H1 (cell line): Measurements from ENCODE around the gene MID1. TPM values are rescaled to one million over a fixed set of nuclear protein-coding genes. Genes with fewer than 3 reads are reported as not detected.

Experiments used
- CTCF ChIA-PET: fragments of 300-600 bp; sonication (Branson Sonifier 250); formaldehyde crosslinking; loops from one replicate; lab custom pipeline; 2021; ENCODE audit not compliant: partially characterized antibody; lab: Charles Lee
- POLR2A ChIA-PET: fragments of 300-600 bp; sonication (Branson Sonifier 250); formaldehyde crosslinking; loops from one replicate; lab custom pipeline; 2021; ENCODE audit warnings: inconsistent platforms; ENCODE audit not compliant: partially characterized antibody; lab: Charles Lee
- DNase-seq, 2 experiments: peaks; one replicate each; pipeline versions ENCODE4 v3.0.0 to v3.0.0-alpha.2; 2010 to 2022; ENCODE audit warnings: low spot score in 2 of 2, low read depth in 1 of 2, mixed read lengths in 1 of 2
- FAIRE-seq: peaks from 2 replicates; lab custom pipeline; 2011; peaks lifted over from hg19 to GRCh38; lab: Jason Lieb, UNC
- H2AFZ ChIP-seq: 2 replicates; pipeline ENCODE4 v1.8.1; 2012; ENCODE audit warnings: low read length, inconsistent platforms
- H2AK5ac ChIP-seq: 2 replicates; pipeline ENCODE4 v1.6.1; 2013; ENCODE audit warnings: low read depth, low read length
- H2BK120ac ChIP-seq: replicated peaks from 2 replicates; pipeline ENCODE3; 2013; ENCODE audit warnings: low read depth, low read length, inconsistent platforms
- H2BK12ac ChIP-seq: 2 replicates; pipeline ENCODE4 v1.6.1; 2013; ENCODE audit warnings: low read depth, low read length
- H2BK15ac ChIP-seq: 2 replicates; pipeline ENCODE4 v1.6.1; 2013; ENCODE audit warnings: low read length
- H2BK20ac ChIP-seq: 2 replicates; pipeline ENCODE4 v1.6.1; 2013; ENCODE audit warnings: low read length
- H2BK5ac ChIP-seq: 2 replicates; pipeline ENCODE4 v1.6.1; 2013; ENCODE audit warnings: low read depth, low read length
- H3K14ac ChIP-seq: 2 replicates; pipeline ENCODE4 v1.6.1; 2013; ENCODE audit warnings: inconsistent platforms; ENCODE audit not compliant: insufficient read length
- H3K18ac ChIP-seq: 2 replicates; pipeline ENCODE4 v1.6.1; 2013; ENCODE audit warnings: low read length; ENCODE audit errors: extremely low read depth
- H3K23ac ChIP-seq: 2 replicates; pipeline ENCODE4 v1.6.1; 2013; ENCODE audit warnings: inconsistent platforms; ENCODE audit not compliant: insufficient read length
- H3K23me2 ChIP-seq: 2 replicates; pipeline ENCODE4 v1.6.1; 2013; ENCODE audit warnings: low read depth, low read length
- H3K27ac ChIP-seq: 2 replicates; pipeline ENCODE4 v1.6.1; 2011; ENCODE audit warnings: low read depth, low read length, inconsistent platforms
- H3K27me3 ChIP-seq, 4 experiments: replicated peaks in 1 of 4; 1 replicate in 1 of 4; 2 replicates in 3 of 4; pipeline versions ENCODE4 v1.6.1 to v1.8.1; 2011 to 2013; ENCODE audit warnings: low read length in 3 of 4, mild to moderate bottlenecking in 3 of 4, inconsistent platforms in 2 of 4, mixed read lengths in 2 of 4, moderate library complexity in 1 of 4; ENCODE audit not compliant: control insufficient read depth in 3 of 4, insufficient read depth in 3 of 4; ENCODE audit errors: extremely low read depth in 1 of 4
- H3K36me3 ChIP-seq, 4 experiments: 2 replicates each; pipeline versions ENCODE4 v1.6.1 to v1.8.1; 2011 to 2013; ENCODE audit warnings: mild to moderate bottlenecking in 4 of 4, low read length in 3 of 4, moderate library complexity in 2 of 4, control low read depth in 1 of 4, inconsistent platforms in 1 of 4; ENCODE audit not compliant: insufficient read depth in 4 of 4, control insufficient read depth in 2 of 4
- H3K4ac ChIP-seq: replicated peaks from 2 replicates; pipeline ENCODE3; 2013; ENCODE audit warnings: low read length, low read depth, mixed read lengths, inconsistent platforms; ENCODE audit not compliant: insufficient read length
- H3K4me1 ChIP-seq, 4 experiments: replicated peaks in 1 of 4; 1 replicate in 1 of 4; 2 replicates in 3 of 4; pipeline versions ENCODE4 v1.6.1 to v1.8.1; 2011 to 2013; ENCODE audit warnings: low read length in 3 of 4, inconsistent platforms in 2 of 4, mixed read lengths in 1 of 4; ENCODE audit not compliant: insufficient read depth in 4 of 4, control insufficient read depth in 3 of 4
- H3K4me2 ChIP-seq, 2 experiments: 2 replicates each; pipeline versions ENCODE4 v1.6.1 to v1.8.1; 2011 to 2013; ENCODE audit warnings: low read depth in 2 of 2, low read length in 2 of 2, control low read depth in 1 of 2, inconsistent platforms in 1 of 2, mild to moderate bottlenecking in 1 of 2; ENCODE audit not compliant: insufficient read depth in 1 of 2
- H3K4me3 ChIP-seq, 4 experiments: fragments of 200-600, 300-600 bp in 1 of 4; sonication (generic), shearing (Covaris generic), sonication (Bioruptor Twin) in 1 of 4; 2 replicates each; pipeline versions ENCODE4 v1.5.1 to v1.8.1; 2011 to 2016; ENCODE audit warnings: low read length in 4 of 4, low read depth in 3 of 4, control low read depth in 2 of 4, inconsistent platforms in 2 of 4, mild to moderate bottlenecking in 2 of 4, mixed read lengths in 1 of 4, moderate library complexity in 1 of 4; ENCODE audit not compliant: insufficient read depth in 2 of 4; ENCODE audit errors: extremely low read depth in 1 of 4
- H3K56ac ChIP-seq: replicated peaks from 2 replicates; pipeline ENCODE3; 2013; ENCODE audit warnings: low read depth, mild to moderate bottlenecking, mixed read lengths, low read length, inconsistent platforms; ENCODE audit not compliant: insufficient read length
- H3K79me1 ChIP-seq: 2 replicates; pipeline ENCODE4 v1.6.1; 2013; ENCODE audit warnings: low read depth, low read length, control low read depth
- H3K79me2 ChIP-seq, 2 experiments: 2 replicates each; pipeline versions ENCODE4 v1.6.1 to v1.8.1; 2012 to 2013; ENCODE audit warnings: low read length in 2 of 2, mild to moderate bottlenecking in 2 of 2, inconsistent platforms in 1 of 2; ENCODE audit not compliant: insufficient read depth in 2 of 2, control insufficient read depth in 1 of 2
- H3K9ac ChIP-seq, 4 experiments: replicated peaks in 1 of 4; 1 replicate in 1 of 4; 2 replicates in 3 of 4; pipeline versions ENCODE4 v1.6.1 to v1.8.1; 2011 to 2013; ENCODE audit warnings: low read depth in 3 of 4, low read length in 3 of 4, control low read depth in 2 of 4, mild to moderate bottlenecking in 2 of 4, moderate library complexity in 2 of 4, inconsistent platforms in 1 of 4; ENCODE audit errors: extremely low read depth in 1 of 4
- H3K9me3 ChIP-seq, 2 experiments: 2 replicates each; pipeline versions ENCODE4 v1.6.1 to v1.8.1; 2012 to 2013; ENCODE audit warnings: mild to moderate bottlenecking in 2 of 2, moderate library complexity in 2 of 2, control low read depth in 1 of 2, inconsistent platforms in 1 of 2, low read depth in 1 of 2, low read length in 1 of 2, mixed read lengths in 1 of 2; ENCODE audit not compliant: insufficient read depth in 2 of 2
- H4K20me1 ChIP-seq, 2 experiments: replicated peaks in 1 of 2; 2 replicates each; pipeline versions ENCODE3 to v1.8.1; 2011 to 2013; ENCODE audit warnings: inconsistent platforms in 2 of 2, low read length in 2 of 2, mild to moderate bottlenecking in 1 of 2; ENCODE audit not compliant: insufficient read depth in 2 of 2, control insufficient read depth in 1 of 2
- H4K5ac ChIP-seq: 2 replicates; pipeline ENCODE4 v1.6.1; 2013; ENCODE audit warnings: low read length, low read depth, mixed read lengths, inconsistent platforms; ENCODE audit not compliant: insufficient read length
- H4K8ac ChIP-seq: 2 replicates; pipeline ENCODE4 v1.8.0; 2013; ENCODE audit warnings: mild to moderate bottlenecking, moderate library complexity, low read length, inconsistent platforms; ENCODE audit not compliant: insufficient read depth; ENCODE audit errors: extremely low read depth
- H4K91ac ChIP-seq: replicated peaks from 2 replicates; pipeline ENCODE3; 2013; ENCODE audit warnings: low read length, mixed read lengths, inconsistent platforms; ENCODE audit not compliant: insufficient read length
- CBX5 ChIP-seq: fragments of 300-800, 300-1000 bp; sonication (generic); IDR thresholded peaks from 2 replicates; pipeline ENCODE4 v1.7.1; 2016; ENCODE audit warnings: antibody characterized with exemption, low read length, low read depth
- EGR1 ChIP-seq: IDR thresholded peaks from 2 replicates; pipeline ENCODE4 v1.6.1; 2011; ENCODE audit warnings: low read depth, low read length, borderline replicate concordance
- FOSL1 ChIP-seq: IDR thresholded peaks from 2 replicates; pipeline ENCODE4 v1.6.1; 2011; ENCODE audit warnings: mild to moderate bottlenecking, low read depth, low read length, moderate library complexity; ENCODE audit not compliant: insufficient read depth
- GABPA ChIP-seq: IDR thresholded peaks from 2 replicates; pipeline ENCODE4 v1.6.1; 2011; ENCODE audit warnings: mild to moderate bottlenecking, low read length, moderate library complexity, borderline replicate concordance; ENCODE audit not compliant: insufficient read depth
- GTF2F1 ChIP-seq: IDR thresholded peaks from 2 replicates; pipeline ENCODE4 v1.6.1; 2012; ENCODE audit warnings: low read depth, low read length, improper control_type of control experiment, borderline replicate concordance
- KDM1A ChIP-seq: fragments of 200-600, 300-600 bp; sonication (generic); IDR thresholded peaks from 2 replicates; pipeline ENCODE4 v1.7.1; 2016; ENCODE audit warnings: mild to moderate bottlenecking, low read length, borderline replicate concordance
- POLR2A ChIP-seq, 2 experiments: IDR thresholded peaks; 1 replicate in 1 of 2; 2 replicates in 1 of 2; pipeline ENCODE4 v1.6.1; 2011; ENCODE audit warnings: low read depth in 2 of 2, low read length in 2 of 2, mild to moderate bottlenecking in 2 of 2; ENCODE audit errors: control extremely low read depth in 1 of 2
- POLR2AphosphoS5 ChIP-seq: IDR thresholded peaks from 2 replicates; pipeline ENCODE4 v1.6.1; 2011; ENCODE audit warnings: low read depth, low read length
- RAD21 ChIP-seq, 2 experiments: IDR thresholded peaks in 1 of 2; conservative IDR thresholded peaks in 1 of 2; 2 replicates each; pipeline ENCODE4 v1.6.1; 2011; ENCODE audit warnings: low read depth in 2 of 2, low read length in 2 of 2, improper control_type of control experiment in 1 of 2, inconsistent platforms in 1 of 2, mild to moderate bottlenecking in 1 of 2, moderate library complexity in 1 of 2
- SRF ChIP-seq: IDR thresholded peaks from 2 replicates; pipeline ENCODE4 v1.6.1; 2011; ENCODE audit warnings: mild to moderate bottlenecking, low read depth, low read length, moderate library complexity
- SUZ12 ChIP-seq: fragments of 200-600 bp; sonication (generic); IDR thresholded peaks from 2 replicates; pipeline ENCODE4 v1.6.1; 2012; ENCODE audit warnings: mild to moderate bottlenecking, inconsistent platforms, low read length, moderate library complexity, mixed read lengths
- WGBS, 2 experiments: shearing (Covaris generic) in 1 of 2; methylation state at CpG; one replicate each; pipeline versions ENCODE4 v1.1.6 to v1.1.7; 2013 to 2015; ENCODE audit warnings: low lambda C conversion rate in 2 of 2, mixed read lengths in 2 of 2, inconsistent platforms in 1 of 2, low coverage in 1 of 2, missing lambda C conversion rate in 1 of 2; ENCODE audit not compliant: insufficient replicate concordance in 2 of 2, insufficient coverage in 1 of 2, insufficient read length in 1 of 2; ENCODE audit errors: extremely low coverage in 1 of 2, missing lambda C conversion rate in 1 of 2; 5-methylcytosine and 5-hydroxymethylcytosine counted together
- polyA plus RNA-seq, 7 experiments: library from polyadenylated mRNA; depleted of rRNA in 3 of 7; stranded (reverse) in 5 of 7; unstranded in 2 of 7; fragments of >200 nt in 5 of 7; fragments of 200-250 nt in 2 of 7; gene quantifications; 1 replicate in 5 of 7; 2 replicates in 1 of 7; 4 replicates in 1 of 7; pipeline versions ENCODE4 v1.2.1 to v1.2.3, GENCODE V29; 2011 to 2013; ENCODE audit warnings: missing spikeins in 2 of 7, mixed read lengths in 2 of 7
- total RNA-seq: library from RNA; stranded (reverse); fragmentation: NEBNext Ultra II Directional; extraction: Animal tissue kit (Norgen Biotek cat#: 25700); gene quantifications from 2 replicates; pipeline ENCODE4 v1.2.1, GENCODE V29; 2021
- TF ChIP-seq, protein P1 (sequence below), 3 experiments: IDR thresholded peaks; 1 replicate in 2 of 3; 2 replicates in 1 of 3; pipeline versions ENCODE4 v1.5.1 to v1.6.1; 2011; ENCODE audit warnings: low read length in 3 of 3, mild to moderate bottlenecking in 3 of 3, inconsistent platforms in 2 of 3, low read depth in 1 of 3, moderate library complexity in 1 of 3; ENCODE audit not compliant: insufficient read depth in 1 of 3; ENCODE audit errors: control extremely low read depth in 1 of 3

Gene MID1
- total and polyA plus RNA-seq, 2 of the 8 experiments (the other 6 are each of a cell fraction or from before 2014, with no cell fraction given) = 12.9 to 54.3 TPM

DNA sequence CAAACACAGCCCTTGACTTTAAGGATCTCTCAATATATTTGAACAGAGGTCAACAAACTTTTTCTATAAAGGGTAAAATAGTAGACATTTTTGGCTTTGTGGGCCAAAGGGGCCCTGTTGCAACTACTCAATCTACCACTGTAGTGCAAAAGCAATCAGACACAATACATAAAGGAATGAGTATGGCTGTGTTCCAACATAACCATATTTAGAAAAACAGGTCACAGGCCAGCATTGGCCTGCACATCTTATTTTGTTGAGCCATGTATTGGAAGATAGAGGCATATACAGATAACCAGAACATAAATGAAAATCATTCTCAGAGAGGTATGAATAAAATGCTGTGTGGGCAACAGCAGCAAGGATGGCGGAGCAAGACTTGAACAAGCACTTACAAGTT is 49.8 kb downstream of the MID1 start:
- H3K4ac ChIP-seq = no peak overlapping the region
- H4K8ac ChIP-seq = no peak overlapping the region
- no peak overlapping the region for H3K9ac ChIP-seq
- no peak overlapping the region for H2AK5ac ChIP-seq
- DNase-seq (no peak), FAIRE-seq (no peak)
- H3K4me1 ChIP-seq = no peaks in the 10 kb centered on the region
- H4K91ac ChIP-seq = no peak overlapping the region
- H3K9me3 ChIP-seq = peaks cover 0 to 2% of the 10 kb centered on the region in 2 experiments; a peak in 1 of 4 replicates
- no peak overlapping the region for H2BK120ac ChIP-seq
- H3K23ac ChIP-seq = no peak overlapping the region
- peaks cover 0 to 7% (median 4%) of the 10 kb centered on the region in 4 experiments; a peak in 3 of 8 replicates for H3K36me3 ChIP-seq
- H3K14ac ChIP-seq = no peak overlapping the region
- H2AFZ ChIP-seq = no peak overlapping the region
- H2BK20ac ChIP-seq = no peak overlapping the region
- no peak overlapping the region for H2BK12ac ChIP-seq
- H3K79me1 ChIP-seq = no peaks in the 10 kb centered on the region
- H2BK15ac ChIP-seq = no peak overlapping the region
- no peaks in the 10 kb centered on the region for H3K23me2 ChIP-seq
- H4K20me1 ChIP-seq = no peaks in the 10 kb centered on the region
- no peak overlapping the region for H3K27ac ChIP-seq
- no peak overlapping the region for H3K56ac ChIP-seq
- no peak overlapping the region for H3K4me2 ChIP-seq
- peaks cover 3 to 72% of the 10 kb centered on the region in 2 experiments; a peak in 3 of 4 replicates for H3K79me2 ChIP-seq
- 100% methylated on average over 1 of the region's 1 CpG; no CpG with 5 or more reads in 1 of the 2 experiments for WGBS, 2 experiments
- no peak overlapping the region for H2BK5ac ChIP-seq
- H3K18ac ChIP-seq = no peak overlapping the region
- ChIA-PET POLR2A (no interaction called here), CTCF (interaction anchor here (1.1 kb wide), 1 partner anchor 10 kb away, joined by 5 read pairs; no protein-coding TSS in a partner anchor)
- no peaks in the 10 kb centered on the region for H3K27me3 ChIP-seq
- H3K4me3 ChIP-seq = no peak overlapping the region
- no peak overlapping the region for H4K5ac ChIP-seq
- TF ChIP-seq KDM1A = no peak
- no peak for TF ChIP-seq FOSL1
- no peak for TF ChIP-seq EGR1
- TF ChIP-seq SUZ12 = no peak
- no peak for TF ChIP-seq GTF2F1
- TF ChIP-seq, protein P1, sequence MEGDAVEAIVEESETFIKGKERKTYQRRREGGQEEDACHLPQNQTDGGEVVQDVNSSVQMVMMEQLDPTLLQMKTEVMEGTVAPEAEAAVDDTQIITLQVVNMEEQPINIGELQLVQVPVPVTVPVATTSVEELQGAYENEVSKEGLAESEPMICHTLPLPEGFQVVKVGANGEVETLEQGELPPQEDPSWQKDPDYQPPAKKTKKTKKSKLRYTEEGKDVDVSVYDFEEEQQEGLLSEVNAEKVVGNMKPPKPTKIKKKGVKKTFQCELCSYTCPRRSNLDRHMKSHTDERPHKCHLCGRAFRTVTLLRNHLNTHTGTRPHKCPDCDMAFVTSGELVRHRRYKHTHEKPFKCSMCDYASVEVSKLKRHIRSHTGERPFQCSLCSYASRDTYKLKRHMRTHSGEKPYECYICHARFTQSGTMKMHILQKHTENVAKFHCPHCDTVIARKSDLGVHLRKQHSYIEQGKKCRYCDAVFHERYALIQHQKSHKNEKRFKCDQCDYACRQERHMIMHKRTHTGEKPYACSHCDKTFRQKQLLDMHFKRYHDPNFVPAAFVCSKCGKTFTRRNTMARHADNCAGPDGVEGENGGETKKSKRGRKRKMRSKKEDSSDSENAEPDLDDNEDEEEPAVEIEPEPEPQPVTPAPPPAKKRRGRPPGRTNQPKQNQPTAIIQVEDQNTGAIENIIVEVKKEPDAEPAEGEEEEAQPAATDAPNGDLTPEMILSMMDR (IDR thresholded peaks at IDR 0.05; ENCODE audit: control extremely low read depth in 1 of 3, insufficient read depth in 1 of 3, low read depth in 1 of 3, low read length in 3 of 3) = no peak
- TF ChIP-seq GABPA = no peak
- TF ChIP-seq CBX5 = no peak
- TF ChIP-seq POLR2A (IDR thresholded peaks at IDR 0.05; ENCODE audit: control extremely low read depth in 1 of 2, low read depth in 2 of 2, low read length in 2 of 2) = no peak
- no peak for TF ChIP-seq POLR2AphosphoS5
- TF ChIP-seq SRF = no peak
- no peak for TF ChIP-seq RAD21 (IDR thresholded peaks at IDR 0.05 in 1 of 2, conservative IDR thresholded peaks at IDR 0.05 in 1 of 2; ENCODE audit: low read depth in 2 of 2, low read length in 2 of 2)
